Measurements from ENCODE around the gene LEFTY2. TPM values are rescaled to one million over a fixed set of nuclear protein-coding genes. Genes with fewer than 3 reads are reported as not detected.
"Not testable (repeated sequence)": the region's sequence is repeated elsewhere in the genome, so short reads cannot be mapped to it uniquely, and the experiment has no call there.

LEFTY2 gene
- polyA plus RNA-seq, 12 donors, result 3.0 to 8.0 (median 4.3) TPM; not detected in 2

GRCh38 chr1:225908013-225908640, 32.9 kb downstream of the LEFTY2 start:
- no peak for DNase-seq

DNA sequence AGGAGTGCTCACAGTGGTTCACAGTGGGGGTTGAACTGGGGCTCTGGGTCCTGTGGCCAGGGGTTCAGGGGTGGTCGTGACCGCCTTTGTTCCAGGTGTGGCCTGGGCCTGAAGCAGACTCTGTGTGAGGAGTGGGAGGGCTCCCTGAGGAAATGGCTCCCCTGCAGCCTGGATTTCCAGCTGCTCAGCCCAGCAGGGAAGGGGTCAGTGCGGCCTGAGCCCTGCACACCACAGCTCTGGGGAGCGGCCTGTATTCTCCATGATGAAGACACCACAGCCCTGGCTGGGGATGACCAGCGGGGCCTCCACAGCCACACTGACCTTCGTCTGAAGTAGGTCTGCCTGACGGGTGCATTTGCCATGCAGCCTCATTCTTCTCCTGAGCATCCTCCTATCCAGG, 33.7 kb downstream of the LEFTY2 start:
- no peak for DNase-seq

- no peak for DNase-seq
These were observed 34.6 kb downstream of the LEFTY2 start for GRCh38 chr1:225906467-225906866.

DNA sequence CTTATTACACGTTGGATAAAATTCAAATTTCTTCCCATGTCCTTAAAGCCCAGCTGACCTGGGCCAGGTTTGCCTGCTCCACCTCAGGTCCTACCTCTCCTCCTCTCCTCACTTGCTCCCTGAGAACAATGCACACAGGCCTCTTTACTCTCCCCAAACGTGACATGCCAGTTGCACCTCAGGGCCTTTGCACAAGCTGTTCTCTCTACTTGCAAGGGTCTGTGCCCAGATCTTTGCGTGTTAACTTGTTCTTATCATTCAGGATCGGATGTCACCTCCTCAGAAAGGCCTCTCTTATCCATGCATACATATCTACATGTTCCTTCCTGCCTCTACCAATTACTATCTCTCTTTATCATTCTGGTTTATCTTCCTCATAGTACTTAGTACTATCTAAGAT, 37.4 kb downstream of the LEFTY2 start:
- DNase-seq, result no peak

GRCh38 chr1:225899044-225899925, 41.7 kb downstream of the LEFTY2 start:
- no peak for DNase-seq

DNA sequence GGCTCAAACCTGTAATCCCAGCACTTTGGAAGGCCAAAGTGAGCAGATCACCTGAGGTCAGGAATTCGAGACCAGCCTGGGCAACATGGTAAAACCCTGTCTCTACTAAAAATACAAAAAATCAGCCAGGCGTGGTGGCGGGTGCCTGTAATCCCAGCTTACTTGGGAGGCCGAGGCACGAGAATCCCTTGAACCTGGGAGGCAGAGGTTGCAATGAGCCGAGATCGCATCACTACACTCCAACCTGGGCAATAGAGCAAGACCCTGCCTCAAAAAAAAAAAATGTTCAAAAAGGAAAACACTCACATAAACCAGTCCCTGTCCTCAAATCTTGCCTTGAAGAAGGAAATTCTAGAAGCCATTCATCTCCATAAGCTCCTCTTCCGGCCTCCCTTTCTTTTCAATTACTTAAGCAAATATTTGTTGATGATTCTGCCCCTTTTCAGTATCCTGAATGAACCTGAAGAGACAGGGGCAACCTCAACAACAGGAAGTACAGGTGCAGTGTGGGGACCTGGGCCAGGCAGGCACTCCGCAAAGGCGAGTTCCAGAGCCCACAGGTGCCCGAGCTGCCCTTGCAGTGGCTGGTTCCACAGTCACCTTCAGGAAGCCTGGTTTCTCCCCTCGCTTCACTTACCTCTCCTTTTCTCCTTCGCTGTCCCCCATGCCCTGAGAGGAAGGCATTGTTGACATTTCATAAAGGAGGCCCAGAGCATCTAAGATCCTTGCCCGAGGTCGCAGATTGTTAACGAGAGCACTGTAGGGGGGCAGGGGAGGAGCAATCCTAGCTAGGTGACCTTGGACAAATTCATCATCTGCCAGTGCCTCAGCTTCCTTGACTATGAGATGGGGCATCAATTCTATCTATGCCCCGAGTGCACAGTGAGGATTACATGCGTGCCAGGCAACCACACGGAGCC, 43.2 kb downstream of the LEFTY2 start:
- DNase-seq, result no peak

- no peak for DNase-seq
These were observed 44.0 kb downstream of the LEFTY2 start for GRCh38 chr1:225896937-225897549.

- no peak for DNase-seq
These were observed 44.5 kb downstream of the LEFTY2 start for GRCh38 chr1:225896494-225896893.

GRCh38 chr1:225892307-225892706, 48.7 kb downstream of the LEFTY2 start:
- no peak for DNase-seq

GRCh38 chr1:225891229-225891972, 49.6 kb downstream of the LEFTY2 start:
- no peak for DNase-seq

DNA sequence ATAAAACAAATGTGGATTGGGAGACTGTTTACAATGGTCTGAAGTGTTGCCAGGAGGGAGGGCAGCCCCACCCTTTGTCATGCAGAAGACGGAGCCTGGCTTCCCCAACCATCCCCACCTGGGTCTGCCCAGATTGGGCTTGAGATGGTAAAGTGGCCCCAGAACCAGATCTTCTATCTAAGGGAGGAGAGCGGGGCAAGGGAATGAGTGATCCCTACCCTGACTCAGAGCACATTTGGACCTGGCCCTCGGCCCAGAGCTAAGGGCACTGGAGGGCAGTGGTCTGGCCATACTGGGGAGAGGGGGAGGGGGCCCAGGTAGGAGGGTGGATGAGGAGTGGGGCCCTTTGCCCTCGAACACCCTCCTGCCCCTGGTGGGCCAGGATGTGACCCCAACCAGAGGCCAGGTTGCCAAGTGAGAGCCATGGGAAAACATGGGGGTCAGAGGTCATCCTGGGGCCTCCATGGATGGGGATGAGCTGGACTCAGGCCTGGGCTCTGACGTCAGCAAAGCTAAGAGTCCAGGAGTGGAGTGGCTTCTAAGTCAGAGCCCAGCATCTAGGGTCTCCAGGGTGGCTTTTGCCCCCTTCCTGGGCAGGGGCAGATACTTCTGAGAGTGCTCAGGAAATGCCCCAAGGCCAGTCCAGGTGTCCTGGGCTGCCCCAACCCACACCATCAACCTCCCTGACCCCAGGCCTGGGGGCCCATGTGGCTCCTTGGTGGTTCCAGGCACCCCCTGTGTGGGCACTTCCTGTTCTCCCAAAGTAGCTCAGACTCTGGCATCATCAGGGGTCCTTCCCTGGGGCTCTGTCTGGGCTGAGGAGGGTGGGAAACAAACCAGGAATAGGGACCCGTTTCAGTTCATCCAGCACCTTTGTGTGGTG, 50.4 kb downstream of the LEFTY2 start:
- no peak for DNase-seq

- DNase-seq, result no peak
These were observed 51.3 kb downstream of the LEFTY2 start for GRCh38 chr1:225889743-225890142.

GRCh38 chr1:225888898-225889601, 52.0 kb downstream of the LEFTY2 start, which contains the start of gene LEFTY1:
Gene LEFTY1, minus strand, starts transcription at chr1:225889146. Its CDS starts 80 bp downstream, at chr1:225889066.
- DNase-seq, result no peak

GRCh38 chr1:225888289-225888897, 52.6 kb downstream of the LEFTY2 start:
- no peak for DNase-seq

DNA sequence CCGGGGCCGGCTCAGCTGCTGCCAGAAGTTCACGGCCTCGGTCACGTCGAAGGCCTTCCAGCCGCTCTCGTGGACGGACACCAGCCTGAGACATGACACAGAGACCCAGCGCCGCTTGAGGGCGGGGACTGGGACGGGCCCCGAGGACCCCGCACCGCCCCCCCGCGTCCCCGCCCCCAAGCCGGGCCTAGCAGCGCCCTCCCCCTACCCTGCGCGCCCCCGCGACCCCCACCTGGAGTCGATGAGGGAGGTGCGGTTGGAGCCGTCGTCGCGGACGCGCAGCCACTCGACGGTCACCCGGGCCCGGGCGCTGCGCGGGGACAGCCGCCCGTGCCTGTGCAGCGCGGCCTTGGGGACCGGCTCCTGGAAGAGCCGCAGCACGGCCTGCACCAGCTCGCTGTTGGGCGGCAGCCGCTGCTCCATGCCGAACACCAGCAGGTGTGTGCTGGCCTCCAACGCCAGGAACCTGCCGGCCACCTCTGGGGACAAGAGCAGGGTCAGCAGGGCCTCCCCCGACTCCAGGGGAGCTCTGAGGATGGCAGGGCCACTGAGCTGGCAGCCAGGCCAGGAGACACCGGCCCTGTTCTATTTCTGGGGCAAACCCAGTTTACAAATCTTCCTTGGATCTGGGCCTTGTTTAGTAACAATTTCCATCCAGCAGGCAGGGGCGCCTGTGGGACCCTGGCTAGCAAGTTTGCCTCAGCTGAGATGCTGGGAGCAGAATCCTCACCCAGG, 53.3 kb downstream of the LEFTY2 start:
- DNase-seq, result not testable (repeated sequence)

- DNase-seq, result no peak
These were observed 54.0 kb downstream of the LEFTY2 start for GRCh38 chr1:225887030-225887314.

Measured in muscle of arm (tissue), 12 donors.